ENCODE results near the gene APOA4. TPM values are rescaled to one million over a fixed set of nuclear protein-coding genes. Genes with fewer than 3 reads are reported as not detected.

The APOA4 gene
- not detected for total RNA-seq
- 1 to 10 TPM in 2 of 3 donors, under 1 TPM in 1; 0.04 to 5.3 (median 3.0) TPM for polyA plus RNA-seq

GRCh38 chr11:116823031-116823843 is at the start of gene APOA4:
TSS of gene APOA4 (minus strand) at chr11:116823304. CDS start at chr11:116823191, 113 bp downstream.
- H3K36me3 ChIP-seq, result no peaks in the 10 kb centered on the region
- no peaks in the 10 kb centered on the region for H3K4me1 ChIP-seq
- 84 to 86% methylated on average over 16 of the region's 16 CpGs for WGBS, 2 donors
- H3K27ac ChIP-seq, result no peak within 1 kb of the TSS
- intact Hi-C loops (cut with DNase I), result no loop called here
- DNase-seq, result no peak
- TF ChIP-seq POLR2A (IDR thresholded peaks at IDR 0.05), result no peak
- no peak for TF ChIP-seq EP300 (IDR thresholded peaks at IDR 0.05)
- TF ChIP-seq, protein P1, sequence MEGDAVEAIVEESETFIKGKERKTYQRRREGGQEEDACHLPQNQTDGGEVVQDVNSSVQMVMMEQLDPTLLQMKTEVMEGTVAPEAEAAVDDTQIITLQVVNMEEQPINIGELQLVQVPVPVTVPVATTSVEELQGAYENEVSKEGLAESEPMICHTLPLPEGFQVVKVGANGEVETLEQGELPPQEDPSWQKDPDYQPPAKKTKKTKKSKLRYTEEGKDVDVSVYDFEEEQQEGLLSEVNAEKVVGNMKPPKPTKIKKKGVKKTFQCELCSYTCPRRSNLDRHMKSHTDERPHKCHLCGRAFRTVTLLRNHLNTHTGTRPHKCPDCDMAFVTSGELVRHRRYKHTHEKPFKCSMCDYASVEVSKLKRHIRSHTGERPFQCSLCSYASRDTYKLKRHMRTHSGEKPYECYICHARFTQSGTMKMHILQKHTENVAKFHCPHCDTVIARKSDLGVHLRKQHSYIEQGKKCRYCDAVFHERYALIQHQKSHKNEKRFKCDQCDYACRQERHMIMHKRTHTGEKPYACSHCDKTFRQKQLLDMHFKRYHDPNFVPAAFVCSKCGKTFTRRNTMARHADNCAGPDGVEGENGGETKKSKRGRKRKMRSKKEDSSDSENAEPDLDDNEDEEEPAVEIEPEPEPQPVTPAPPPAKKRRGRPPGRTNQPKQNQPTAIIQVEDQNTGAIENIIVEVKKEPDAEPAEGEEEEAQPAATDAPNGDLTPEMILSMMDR (IDR thresholded peaks at IDR 0.05), result no peak
- TF ChIP-seq POLR2AphosphoS5 (IDR thresholded peaks at IDR 0.05), result no peak
- no peak within 1 kb of the TSS for H3K4me3 ChIP-seq
- H3K27me3 ChIP-seq, result no peaks in the 10 kb centered on the region
- H3K9me3 ChIP-seq, result no peaks in the 10 kb centered on the region

DNA sequence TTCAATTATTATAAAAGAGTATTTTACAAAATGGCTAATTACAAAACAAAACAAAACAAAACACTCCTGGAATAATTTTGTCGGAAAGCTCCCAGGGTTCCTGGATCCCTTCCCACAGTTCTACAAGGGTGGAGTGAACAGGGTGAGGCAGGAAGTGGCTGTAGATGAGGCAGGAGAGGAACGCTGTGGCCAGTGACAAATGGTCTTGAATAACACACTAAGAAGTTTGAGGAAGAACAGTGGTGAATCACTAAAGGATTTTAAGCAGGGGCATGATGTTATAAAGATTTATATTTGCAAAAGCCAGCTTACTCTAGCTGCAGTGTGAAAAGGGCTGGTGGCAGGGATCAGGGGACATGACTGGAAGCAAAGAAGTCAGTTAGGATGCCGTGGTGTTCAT is 48.1 kb upstream of the APOA4 start:
- 45 to 65% methylated on average over 3 of the region's 3 CpGs for WGBS, 2 donors
- peaks cover 23 to 100% (median 45%) of the 10 kb centered on the region in 4 donors for H3K36me3 ChIP-seq
- intact Hi-C loops (cut with DNase I), result no loop called here
- TF ChIP-seq, protein P1 (IDR thresholded peaks at IDR 0.05), result no peak
- TF ChIP-seq POLR2A (IDR thresholded peaks at IDR 0.05) (no peak), POLR2AphosphoS5 (IDR thresholded peaks at IDR 0.05) (no peak), EP300 (IDR thresholded peaks at IDR 0.05) (no peak)
- DNase-seq, result no peak
- no peaks in the 10 kb centered on the region for H3K27me3 ChIP-seq
- H3K4me3 ChIP-seq, result no peak overlapping the region
- H3K9me3 ChIP-seq, result no peaks in the 10 kb centered on the region
- H3K27ac ChIP-seq, result peak overlapping the region in 1 of 4 donors; percentile 21
- H3K4me1 ChIP-seq, result no peaks in the 10 kb centered on the region

DNA sequence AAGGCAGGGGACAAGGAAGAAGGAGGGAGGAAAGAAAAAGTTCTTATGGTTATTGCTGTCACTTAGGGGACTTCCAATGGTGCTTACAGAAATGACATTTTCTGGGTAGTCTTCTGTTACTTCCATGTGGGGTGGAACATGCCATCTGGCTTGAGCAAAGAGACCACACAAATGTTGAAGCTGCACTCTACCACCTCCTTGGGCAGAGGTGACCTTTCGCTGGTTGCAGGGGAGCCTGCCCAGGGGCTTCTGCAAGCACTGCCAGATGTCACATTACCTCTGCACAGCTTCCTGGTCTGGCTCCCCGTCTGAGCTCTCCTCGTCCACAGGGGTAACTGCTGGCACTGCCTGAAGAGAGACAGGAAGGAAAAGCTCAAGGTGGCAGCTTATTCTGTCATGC is 47.0 kb upstream of the APOA4 start:
- Histone ChIP-seq H3K4me3 (no peak overlapping the region), H3K9me3 (no peaks in the 10 kb centered on the region), H3K27me3 (no peaks in the 10 kb centered on the region), H3K27ac (no peak overlapping the region), H3K36me3 (peaks cover 18 to 100% (median 47%) of the 10 kb centered on the region in 4 donors), H3K4me1 (no peaks in the 10 kb centered on the region)
- 58 to 87% methylated on average over 3 of the region's 3 CpGs for WGBS, 2 donors
- intact Hi-C loops (cut with DNase I), result no loop called here
- TF ChIP-seq, protein P1 (IDR thresholded peaks at IDR 0.05), result no peak
- TF ChIP-seq POLR2AphosphoS5 (IDR thresholded peaks at IDR 0.05), result no peak
- TF ChIP-seq EP300 (IDR thresholded peaks at IDR 0.05), result no peak
- TF ChIP-seq POLR2A (IDR thresholded peaks at IDR 0.05), result no peak
- DNase-seq, result no peak

DNA sequence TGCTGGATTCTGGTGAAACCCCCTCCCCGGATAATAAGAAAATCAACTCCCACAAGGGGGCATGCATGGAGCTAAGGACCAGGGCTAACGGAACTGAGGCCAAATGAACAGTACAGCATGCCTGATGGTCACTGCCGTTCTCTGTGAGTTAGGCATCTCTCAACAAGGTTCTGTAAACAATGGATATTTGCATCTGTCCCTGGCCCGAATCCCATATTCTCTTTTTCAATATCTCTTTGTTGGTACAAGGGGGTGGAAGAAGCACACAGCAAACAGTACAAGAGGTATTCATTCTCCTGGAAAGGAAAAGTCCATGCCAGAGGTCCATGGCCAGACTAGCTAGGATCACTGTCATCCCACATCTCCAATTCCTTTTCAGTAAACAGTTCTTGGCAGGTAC is 46.5 kb upstream of the APOA4 start:
- Histone ChIP-seq H3K9me3 (no peaks in the 10 kb centered on the region), H3K27ac (no peak overlapping the region), H3K4me3 (no peak overlapping the region), H3K36me3 (peaks cover 18 to 100% (median 45%) of the 10 kb centered on the region in 4 donors), H3K4me1 (no peaks in the 10 kb centered on the region), H3K27me3 (no peaks in the 10 kb centered on the region)
- no peak for DNase-seq
- 90% methylated on average over 4 of the region's 4 CpGs for WGBS, 2 donors
- TF ChIP-seq EP300 (IDR thresholded peaks at IDR 0.05), result no peak
- TF ChIP-seq POLR2A (IDR thresholded peaks at IDR 0.05), result no peak
- no peak for TF ChIP-seq POLR2AphosphoS5 (IDR thresholded peaks at IDR 0.05)
- TF ChIP-seq, protein P1 (IDR thresholded peaks at IDR 0.05), result no peak
- intact Hi-C loops (cut with DNase I), result no loop called here

Data from sigmoid colon (tissue), 7 donors.